Parathyroid adenoma (tissue), 2 donors: Measurements from ENCODE around the gene COL4A1.

ENCODE experiments used
- H2AFZ ChIP-seq: fragments of 300-600 bp; sonication (generic); one replicate; pipeline ENCODE4 v1.7.0; 2017; ENCODE audit warnings: antibody characterized with exemption, mild to moderate bottlenecking
- H3K27ac ChIP-seq: fragments of 300-600 bp; sonication (generic); one replicate; pipeline ENCODE4 v1.7.0; 2017
- H3K27me3 ChIP-seq: fragments of 300-600 bp; sonication (generic); one replicate; pipeline ENCODE4 v1.7.0; 2017; ENCODE audit warnings: low read length; ENCODE audit not compliant: control insufficient read depth, insufficient read depth
- H3K36me3 ChIP-seq: fragments of 300-600 bp; sonication (generic); one replicate; pipeline ENCODE4 v1.7.0; 2017; ENCODE audit warnings: low read length; ENCODE audit not compliant: control insufficient read depth, insufficient read depth
- H3K4me1 ChIP-seq: fragments of 300-600 bp; sonication (generic); one replicate; pipeline ENCODE4 v1.7.0; 2017; ENCODE audit warnings: control low read depth
- H3K4me2 ChIP-seq: fragments of 300-600 bp; sonication (generic); one replicate; pipeline ENCODE4 v1.7.0; 2017; ENCODE audit warnings: low read length
- H3K4me3 ChIP-seq: fragments of 300-600 bp; sonication (generic); one replicate; pipeline ENCODE4 v1.7.0; 2017; ENCODE audit warnings: low read depth, low read length
- H3K79me2 ChIP-seq: fragments of 300-600 bp; sonication (generic); one replicate; pipeline ENCODE4 v1.7.0; 2017; ENCODE audit warnings: control low read depth
- H3K9ac ChIP-seq: fragments of 300-600 bp; sonication (generic); one replicate; pipeline ENCODE4 v1.7.0; 2017; ENCODE audit warnings: mild to moderate bottlenecking
- H3K9me3 ChIP-seq: fragments of 300-600 bp; sonication (generic); one replicate; pipeline ENCODE4 v1.7.0; 2017; ENCODE audit warnings: low read length; ENCODE audit not compliant: control insufficient read depth
- CTCF ChIP-seq: fragments of 300-600 bp; sonication (generic); IDR thresholded peaks from one replicate; pipeline ENCODE4 v1.7.0; 2017; ENCODE audit warnings: antibody characterized with exemption, mild to moderate bottlenecking
- donor health status: primary hyperparathyroidism.

COL4A1 gene

GRCh38 chr13:110327051-110327721 is 20.2 kb upstream of the COL4A1 start:
- TF ChIP-seq CTCF: no peak
- Histone ChIP-seq H3K9me3 (no peaks in the 10 kb centered on the region), H3K27ac (no peak overlapping the region), H3K4me1 (no peaks in the 10 kb centered on the region), H2AFZ (no peak overlapping the region), H3K9ac (no peak overlapping the region), H3K27me3 (no peaks in the 10 kb centered on the region), H3K4me3 (no peak overlapping the region), H3K36me3 (no peaks in the 10 kb centered on the region), H3K79me2 (no peaks in the 10 kb centered on the region), H3K4me2 (no peak overlapping the region)

- no peaks in the 10 kb centered on the region for H3K4me1 ChIP-seq
- no peak overlapping the region for H3K4me2 ChIP-seq
- no peak overlapping the region for H3K9ac ChIP-seq
- H3K4me3 ChIP-seq: no peak overlapping the region
- no peaks in the 10 kb centered on the region for H3K79me2 ChIP-seq
- no peaks in the 10 kb centered on the region for H3K9me3 ChIP-seq
- H2AFZ ChIP-seq: no peak overlapping the region
- no peak overlapping the region for H3K27ac ChIP-seq
- TF ChIP-seq CTCF: no peak
- no peaks in the 10 kb centered on the region for H3K27me3 ChIP-seq
- no peaks in the 10 kb centered on the region for H3K36me3 ChIP-seq
These were observed 19.4 kb upstream of the COL4A1 start for GRCh38 chr13:110326263-110326904.

GRCh38 chr13:110324026-110324749 is 17.2 kb upstream of the COL4A1 start:
- Histone ChIP-seq H3K36me3 (no peaks in the 10 kb centered on the region), H3K4me3 (no peak overlapping the region), H3K79me2 (no peaks in the 10 kb centered on the region), H2AFZ (no peak overlapping the region), H3K9ac (no peak overlapping the region), H3K9me3 (no peaks in the 10 kb centered on the region), H3K4me2 (no peak overlapping the region), H3K27me3 (no peaks in the 10 kb centered on the region), H3K4me1 (no peaks in the 10 kb centered on the region), H3K27ac (no peak overlapping the region)
- TF ChIP-seq CTCF: no peak

- TF ChIP-seq CTCF: no peak
- Histone ChIP-seq H3K4me1 (no peaks in the 10 kb centered on the region), H3K9ac (no peak overlapping the region), H2AFZ (no peak overlapping the region), H3K27ac (no peak overlapping the region), H3K79me2 (no peaks in the 10 kb centered on the region), H3K27me3 (no peaks in the 10 kb centered on the region), H3K4me2 (no peak overlapping the region), H3K36me3 (no peaks in the 10 kb centered on the region), H3K9me3 (no peaks in the 10 kb centered on the region), H3K4me3 (no peak overlapping the region)
These were observed 16.4 kb upstream of the COL4A1 start for GRCh38 chr13:110323172-110323891.
